Keratinocyte (primary cell): ENCODE results near the gene PLEKHA1. TPM values are rescaled to one million over a fixed set of nuclear protein-coding genes. Genes with fewer than 3 reads are reported as not detected.

Source experiments
- DNase-seq: peaks from one replicate; pipeline ENCODE4 v3.0.0-alpha.2; 2011; ENCODE audit warnings: low read depth, missing footprints, low spot score
- FAIRE-seq: peaks from 2 replicates; lab custom pipeline; 2011; peaks lifted over from hg19 to GRCh38; lab: Jason Lieb, UNC
- H2AFZ ChIP-seq: 2 replicates; pipeline ENCODE4 v1.6.0; 2012; ENCODE audit warnings: low read length, control low read depth, inconsistent platforms; ENCODE audit not compliant: control insufficient read depth
- H3K27ac ChIP-seq: 2 replicates; pipeline ENCODE4 v1.5.1; 2011; ENCODE audit warnings: low read length; ENCODE audit not compliant: control insufficient read depth, insufficient read depth
- H3K27me3 ChIP-seq: 3 replicates; pipeline ENCODE4 v1.6.0; 2011; ENCODE audit warnings: low read length; ENCODE audit not compliant: control insufficient read depth, insufficient read depth; ENCODE audit errors: extremely low read depth
- H3K36me3 ChIP-seq, 2 experiments: 2 replicates in 1 of 2; 3 replicates in 1 of 2; pipeline ENCODE4 v1.5.1; 2011; ENCODE audit warnings: low read length in 2 of 2, mild to moderate bottlenecking in 1 of 2; ENCODE audit not compliant: control insufficient read depth in 2 of 2, insufficient read depth in 2 of 2; ENCODE audit errors: extremely low read depth in 1 of 2
- H3K4me1 ChIP-seq: 3 replicates; pipeline ENCODE4 v1.5.1; 2011; ENCODE audit warnings: low read length; ENCODE audit not compliant: control insufficient read depth, insufficient read depth; ENCODE audit errors: extremely low read depth
- H3K4me2 ChIP-seq: 3 replicates; pipeline ENCODE4 v1.6.0; 2011; ENCODE audit warnings: low read depth, low read length; ENCODE audit not compliant: control insufficient read depth, insufficient read depth; ENCODE audit errors: extremely low read depth
- H3K4me3 ChIP-seq, 3 experiments: fragments of 200-600 bp in 1 of 3; sonication (generic) in 1 of 3; 2 replicates in 2 of 3; 3 replicates in 1 of 3; pipeline ENCODE4 v1.5.1; 2011 to 2016; ENCODE audit warnings: low read length in 3 of 3, mild to moderate bottlenecking in 3 of 3, control low read depth in 2 of 3, inconsistent platforms in 1 of 3, low read depth in 1 of 3, mixed read lengths in 1 of 3, mixed run types in 1 of 3, moderate library complexity in 1 of 3; ENCODE audit not compliant: control insufficient read depth in 2 of 3, insufficient read depth in 2 of 3; ENCODE audit errors: extremely low read depth in 1 of 3
- H3K79me2 ChIP-seq: 2 replicates; pipeline ENCODE4 v1.6.0; 2012; ENCODE audit warnings: low read length; ENCODE audit not compliant: control insufficient read depth, insufficient read depth
- H3K9ac ChIP-seq: 3 replicates; pipeline ENCODE4 v1.6.0; 2011; ENCODE audit warnings: low read length; ENCODE audit not compliant: control insufficient read depth, insufficient read depth; ENCODE audit errors: extremely low read depth
- H3K9me1 ChIP-seq: 3 replicates; pipeline ENCODE4 v1.6.0; 2011; ENCODE audit warnings: low read length; ENCODE audit not compliant: control insufficient read depth, insufficient read depth; ENCODE audit errors: extremely low read depth
- H3K9me3 ChIP-seq: 2 replicates; pipeline ENCODE4 v1.5.1; 2012; ENCODE audit warnings: low read depth, low read length; ENCODE audit not compliant: control insufficient read depth
- H4K20me1 ChIP-seq: 3 replicates; pipeline ENCODE4 v1.6.0; 2011; ENCODE audit warnings: low read length; ENCODE audit not compliant: control insufficient read depth, insufficient read depth; ENCODE audit errors: extremely low read depth
- EZH2 ChIP-seq: IDR thresholded peaks from one replicate; pipeline ENCODE4 v1.6.1; 2012; ENCODE audit warnings: inconsistent platforms, mild to moderate bottlenecking, low read length, moderate library complexity
- dilution Hi-C: fragments of 300-500 bp; cut with MboI; formaldehyde crosslinking; loops from one replicate; pipeline ENCODE4 v1.7.0; 2020; ENCODE audit warnings: low sequenced_read_pairs; ENCODE audit not compliant: extremely low pct_ligation_motif_present
- polyA plus RNA-seq, 5 experiments: library from polyadenylated mRNA; depleted of rRNA in 3 of 5; stranded (reverse) in 3 of 5; stranded (forward) in 1 of 5; unstranded in 1 of 5; fragments of >200 nt; gene quantifications; 1 replicate in 1 of 5; 2 replicates in 3 of 5; 3 replicates in 1 of 5; pipeline versions ENCODE4 v1.2.1 to v1.2.3, GENCODE V29; 2011 to 2012; ENCODE audit warnings: missing spikeins in 2 of 5, low read depth in 1 of 5, low replicate concordance in 1 of 5
- TF ChIP-seq, protein P1 (sequence below), 3 experiments: IDR thresholded peaks in 1 of 3; conservative IDR thresholded peaks in 1 of 3; optimal IDR thresholded peaks in 1 of 3; 2 replicates in 2 of 3; 3 replicates in 1 of 3; pipeline versions ENCODE3 to v1.5.1; 2011; ENCODE audit warnings: low read length in 3 of 3, mild to moderate bottlenecking in 3 of 3, moderate library complexity in 2 of 3, control low read depth in 1 of 3, inconsistent platforms in 1 of 3; ENCODE audit not compliant: insufficient read depth in 2 of 3; ENCODE audit errors: extremely low read depth in 1 of 3

Gene PLEKHA1
- polyA plus RNA-seq, 1 donor (not counting 4 experiments of a cell fraction or from before 2014, with no cell fraction given), result 66.7 TPM

DNA sequence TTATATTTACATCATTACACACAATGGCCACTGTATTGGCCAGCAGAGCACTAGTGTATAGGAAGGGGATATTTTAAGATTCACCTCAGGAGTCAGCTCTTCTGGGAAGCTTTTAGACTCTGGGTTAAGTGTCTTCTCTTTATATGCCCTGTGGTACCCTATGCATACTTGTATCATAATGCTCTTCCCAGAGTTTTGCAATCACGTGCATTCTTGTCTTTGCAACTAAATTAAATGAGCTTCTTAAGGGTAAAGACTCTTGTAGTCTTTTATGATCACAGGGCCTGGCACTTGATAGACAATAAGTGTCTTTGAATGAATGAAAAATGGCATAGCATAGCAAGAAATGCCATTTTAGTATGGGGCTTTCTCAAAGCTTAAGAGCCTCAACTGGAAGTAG lies 44.5 kb downstream of the PLEKHA1 start:
- Histone ChIP-seq H3K9me1 (no peaks in the 10 kb centered on the region), H3K36me3 (peaks cover 4 to 18% of the 10 kb centered on the region in 2 experiments), H2AFZ (no peak overlapping the region), H3K27ac (peak overlapping the region; percentile 97), H4K20me1 (no peaks in the 10 kb centered on the region), H3K9me3 (no peaks in the 10 kb centered on the region), H3K4me2 (no peak overlapping the region), H3K79me2 (no peaks in the 10 kb centered on the region), H3K4me1 (peaks cover 40% of the 10 kb centered on the region), H3K9ac (no peak overlapping the region), H3K4me3 (no peak overlapping the region), H3K27me3 (no peaks in the 10 kb centered on the region)
- TF ChIP-seq, protein P1, sequence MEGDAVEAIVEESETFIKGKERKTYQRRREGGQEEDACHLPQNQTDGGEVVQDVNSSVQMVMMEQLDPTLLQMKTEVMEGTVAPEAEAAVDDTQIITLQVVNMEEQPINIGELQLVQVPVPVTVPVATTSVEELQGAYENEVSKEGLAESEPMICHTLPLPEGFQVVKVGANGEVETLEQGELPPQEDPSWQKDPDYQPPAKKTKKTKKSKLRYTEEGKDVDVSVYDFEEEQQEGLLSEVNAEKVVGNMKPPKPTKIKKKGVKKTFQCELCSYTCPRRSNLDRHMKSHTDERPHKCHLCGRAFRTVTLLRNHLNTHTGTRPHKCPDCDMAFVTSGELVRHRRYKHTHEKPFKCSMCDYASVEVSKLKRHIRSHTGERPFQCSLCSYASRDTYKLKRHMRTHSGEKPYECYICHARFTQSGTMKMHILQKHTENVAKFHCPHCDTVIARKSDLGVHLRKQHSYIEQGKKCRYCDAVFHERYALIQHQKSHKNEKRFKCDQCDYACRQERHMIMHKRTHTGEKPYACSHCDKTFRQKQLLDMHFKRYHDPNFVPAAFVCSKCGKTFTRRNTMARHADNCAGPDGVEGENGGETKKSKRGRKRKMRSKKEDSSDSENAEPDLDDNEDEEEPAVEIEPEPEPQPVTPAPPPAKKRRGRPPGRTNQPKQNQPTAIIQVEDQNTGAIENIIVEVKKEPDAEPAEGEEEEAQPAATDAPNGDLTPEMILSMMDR (optimal IDR thresholded peaks at IDR 0.05 in 1 of 3, IDR thresholded peaks at IDR 0.05 in 1 of 3, conservative IDR thresholded peaks at IDR 0.05 in 1 of 3; ENCODE audit: extremely low read depth in 1 of 3, insufficient read depth in 2 of 3, low read length in 3 of 3), result no peak
- no peak for TF ChIP-seq EZH2
- DNase-seq (no peak), FAIRE-seq (peak; percentile 53)
- dilution Hi-C loops, result no loop called here

GRCh38 chr10:122419876-122420623 lies 45.5 kb downstream of the PLEKHA1 start:
- peak overlapping the region; percentile 97 for H3K27ac ChIP-seq
- H3K9ac ChIP-seq, result peak overlapping the region; percentile 61
- H4K20me1 ChIP-seq, result no peaks in the 10 kb centered on the region
- peak; percentile 26 for DNase-seq
- H2AFZ ChIP-seq, result no peak overlapping the region
- no peaks in the 10 kb centered on the region for H3K27me3 ChIP-seq
- H3K4me3 ChIP-seq, result no peak overlapping the region
- H3K4me2 ChIP-seq, result peak overlapping the region; percentile 52
- H3K36me3 ChIP-seq, result peaks cover 3 to 18% of the 10 kb centered on the region in 2 experiments
- H3K4me1 ChIP-seq, result peaks cover 40% of the 10 kb centered on the region
- H3K9me1 ChIP-seq, result no peaks in the 10 kb centered on the region
- FAIRE-seq, result peak; percentile 86
- TF ChIP-seq EZH2, result no peak
- TF ChIP-seq, protein P1 (optimal IDR thresholded peaks at IDR 0.05 in 1 of 3, IDR thresholded peaks at IDR 0.05 in 1 of 3, conservative IDR thresholded peaks at IDR 0.05 in 1 of 3; ENCODE audit: extremely low read depth in 1 of 3, insufficient read depth in 2 of 3, low read length in 3 of 3), result no peak
- H3K9me3 ChIP-seq, result no peaks in the 10 kb centered on the region
- dilution Hi-C loops, result no loop called here
- no peaks in the 10 kb centered on the region for H3K79me2 ChIP-seq
